ENCODE results near the gene MCM9. TPM values are rescaled to one million over a fixed set of nuclear protein-coding genes. Genes with fewer than 3 reads are reported as not detected.

MCM9 gene
- polyA plus RNA-seq, 2 of the 4 experiments (the other 2 are of a cell fraction): 5.1 to 5.4 TPM

DNA sequence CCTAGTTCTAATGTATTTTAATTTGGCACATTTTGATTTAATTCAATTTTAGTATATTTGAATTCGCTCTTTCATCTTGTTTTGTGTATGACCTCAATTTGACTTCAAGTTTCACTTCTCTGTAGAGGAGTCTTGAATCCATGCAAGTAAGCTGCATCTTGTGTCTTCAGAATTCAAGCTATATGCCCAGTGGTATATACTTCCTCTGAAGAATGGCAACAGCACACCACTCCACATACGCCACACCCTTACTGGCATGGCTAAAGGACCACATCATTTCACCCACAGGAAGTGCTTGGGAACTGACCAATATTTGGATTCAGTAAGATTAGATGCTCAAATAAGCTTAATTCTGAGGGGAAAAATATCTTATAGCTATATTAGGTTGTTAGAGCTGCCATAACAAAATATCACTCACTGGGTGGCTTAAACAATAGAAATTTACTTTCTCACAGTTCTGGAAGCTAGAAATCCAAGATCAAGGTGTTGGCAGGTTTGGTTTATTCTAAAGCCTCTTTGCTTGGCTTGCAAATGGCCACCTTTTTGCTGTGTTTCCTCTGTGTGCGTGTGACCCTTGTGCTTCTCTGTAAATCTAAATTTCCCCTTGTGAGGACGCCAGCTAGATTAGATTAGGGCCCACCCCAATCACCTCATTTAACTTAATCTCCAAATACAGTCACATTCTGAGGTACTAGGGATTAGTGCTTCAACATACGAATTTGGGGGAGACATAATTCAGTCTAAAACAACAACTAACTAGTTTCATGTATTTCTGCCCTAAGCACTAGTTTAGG is 43.8 kb downstream of the MCM9 start:
- DNase-seq (ENCODE audit: low read depth in 1 of 2, low spot score in 1 of 2) (no peak), ATAC-seq (no peak), FAIRE-seq (no peak)
- POLR2A ChIA-PET: no interaction called here
- TF ChIP-seq MYC (IDR thresholded peaks at IDR 0.05; ENCODE audit: borderline replicate concordance, low read length) (no peak), NPAS2 (CRISPR knock-in tag; IDR thresholded peaks at IDR 0.05; ENCODE audit: borderline replicate concordance) (no peak), MAFK (IDR thresholded peaks at IDR 0.05; ENCODE audit: partially characterized antibody) (no peak), CBX8 (IDR thresholded peaks at IDR 0.05) (no peak), GATA3 (IDR thresholded peaks at IDR 0.05; ENCODE audit: borderline replicate concordance) (no peak), HEYL (CRISPR knock-in tag; IDR thresholded peaks at IDR 0.05) (no peak), FOSL2 (IDR thresholded peaks at IDR 0.05) (no peak), FOSL2 (CRISPR knock-in tag; IDR thresholded peaks at IDR 0.05) (no peak), JUNB (IDR thresholded peaks at IDR 0.05) (no peak), MAX (IDR thresholded peaks at IDR 0.05) (no peak), SREBF2 (IDR thresholded peaks at IDR 0.05) (no peak), ELK1 (IDR thresholded peaks at IDR 0.05; ENCODE audit: low read depth, low read length) (no peak)
- TF ChIP-seq, protein P1, sequence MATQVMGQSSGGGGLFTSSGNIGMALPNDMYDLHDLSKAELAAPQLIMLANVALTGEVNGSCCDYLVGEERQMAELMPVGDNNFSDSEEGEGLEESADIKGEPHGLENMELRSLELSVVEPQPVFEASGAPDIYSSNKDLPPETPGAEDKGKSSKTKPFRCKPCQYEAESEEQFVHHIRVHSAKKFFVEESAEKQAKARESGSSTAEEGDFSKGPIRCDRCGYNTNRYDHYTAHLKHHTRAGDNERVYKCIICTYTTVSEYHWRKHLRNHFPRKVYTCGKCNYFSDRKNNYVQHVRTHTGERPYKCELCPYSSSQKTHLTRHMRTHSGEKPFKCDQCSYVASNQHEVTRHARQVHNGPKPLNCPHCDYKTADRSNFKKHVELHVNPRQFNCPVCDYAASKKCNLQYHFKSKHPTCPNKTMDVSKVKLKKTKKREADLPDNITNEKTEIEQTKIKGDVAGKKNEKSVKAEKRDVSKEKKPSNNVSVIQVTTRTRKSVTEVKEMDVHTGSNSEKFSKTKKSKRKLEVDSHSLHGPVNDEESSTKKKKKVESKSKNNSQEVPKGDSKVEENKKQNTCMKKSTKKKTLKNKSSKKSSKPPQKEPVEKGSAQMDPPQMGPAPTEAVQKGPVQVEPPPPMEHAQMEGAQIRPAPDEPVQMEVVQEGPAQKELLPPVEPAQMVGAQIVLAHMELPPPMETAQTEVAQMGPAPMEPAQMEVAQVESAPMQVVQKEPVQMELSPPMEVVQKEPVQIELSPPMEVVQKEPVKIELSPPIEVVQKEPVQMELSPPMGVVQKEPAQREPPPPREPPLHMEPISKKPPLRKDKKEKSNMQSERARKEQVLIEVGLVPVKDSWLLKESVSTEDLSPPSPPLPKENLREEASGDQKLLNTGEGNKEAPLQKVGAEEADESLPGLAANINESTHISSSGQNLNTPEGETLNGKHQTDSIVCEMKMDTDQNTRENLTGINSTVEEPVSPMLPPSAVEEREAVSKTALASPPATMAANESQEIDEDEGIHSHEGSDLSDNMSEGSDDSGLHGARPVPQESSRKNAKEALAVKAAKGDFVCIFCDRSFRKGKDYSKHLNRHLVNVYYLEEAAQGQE (IDR thresholded peaks at IDR 0.05): no peak
- WGBS (ENCODE audit: missing lambda C conversion rate): 93% methylated on average over 5 of the region's 5 CpGs
- Histone ChIP-seq H3K4me3 (no peak overlapping the region), H3K9me3 (no peaks in the 10 kb centered on the region), H3K4me2 (no peak overlapping the region), H3K27ac (no peak overlapping the region), H3K4me1 (peaks cover 5% of the 10 kb centered on the region; the same call in 1 of the 3 replicates)
- CTCF ChIA-PET: no interaction called here

DNA sequence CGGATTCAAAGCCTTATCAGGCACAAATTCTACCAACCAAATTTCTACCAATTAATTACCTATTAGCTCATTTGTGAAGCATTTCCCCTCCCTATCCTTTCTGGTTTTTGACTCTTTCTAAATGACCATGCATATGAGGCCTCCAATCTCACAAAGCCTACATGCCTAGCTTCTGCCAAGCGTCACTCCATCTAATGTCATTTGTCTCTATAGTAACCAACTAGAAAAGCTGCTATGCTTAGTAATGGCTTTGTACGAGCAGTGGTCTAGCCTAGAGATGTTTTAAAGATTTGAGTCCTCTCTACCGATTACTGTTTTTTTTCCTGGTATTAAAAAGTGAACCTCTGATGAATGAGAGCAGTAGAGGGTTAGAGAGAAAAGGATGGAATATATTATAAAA is 45.8 kb downstream of the MCM9 start:
- Histone ChIP-seq H3K9me3 (no peaks in the 10 kb centered on the region), H3K4me2 (no peak overlapping the region), H3K4me3 (no peak overlapping the region), H3K4me1 (0 out of 3 replicates have a peak, but pooled peaks cover 3% of the 10 kb centered on the region), H3K27ac (no peak overlapping the region)
- TF ChIP-seq RARB (CRISPR knock-in tag; IDR thresholded peaks at IDR 0.05) (no peak), MYC (IDR thresholded peaks at IDR 0.05; ENCODE audit: borderline replicate concordance, low read length) (no peak), EP300 (IDR thresholded peaks at IDR 0.05) (no peak), RNF2 (IDR thresholded peaks at IDR 0.05; ENCODE audit: borderline replicate concordance, low read depth) (no peak), ZNF302 (CRISPR knock-in tag; IDR thresholded peaks at IDR 0.05) (no peak), MAFK (IDR thresholded peaks at IDR 0.05; ENCODE audit: partially characterized antibody) (no peak), RFX5 (IDR thresholded peaks at IDR 0.05) (no peak), JUN (IDR thresholded peaks at IDR 0.05) (no peak), ZSCAN20 (CRISPR knock-in tag; IDR thresholded peaks at IDR 0.05) (no peak), KDM5A (IDR thresholded peaks at IDR 0.05) (no peak), GATA3 (IDR thresholded peaks at IDR 0.05; ENCODE audit: borderline replicate concordance) (no peak), FOSL2 (IDR thresholded peaks at IDR 0.05) (no peak), FOSL2 (CRISPR knock-in tag; IDR thresholded peaks at IDR 0.05) (no peak), CBX8 (IDR thresholded peaks at IDR 0.05) (no peak), KDM1A (IDR thresholded peaks at IDR 0.05; ENCODE audit: low read depth) (no peak), CBX2 (IDR thresholded peaks at IDR 0.05; ENCODE audit: borderline replicate concordance, low read depth) (no peak), FOSB (CRISPR knock-in tag; IDR thresholded peaks at IDR 0.05) (no peak), ZFP36 (IDR thresholded peaks at IDR 0.05; ENCODE audit: borderline replicate concordance, partially characterized antibody) (no peak), NPAS2 (CRISPR knock-in tag; IDR thresholded peaks at IDR 0.05; ENCODE audit: borderline replicate concordance) (no peak), CEBPB (IDR thresholded peaks at IDR 0.05) (no peak), ATOH8 (CRISPR knock-in tag; IDR thresholded peaks at IDR 0.05; ENCODE audit: low read depth) (no peak)
- no peak for DNase-seq (ENCODE audit: low read depth in 1 of 2, low spot score in 1 of 2)
- FAIRE-seq: no peak
- no peak for ATAC-seq
- POLR2A ChIA-PET: no interaction called here
- CTCF ChIA-PET: no interaction called here
- 96% methylated on average over 4 of the region's 4 CpGs for WGBS (ENCODE audit: missing lambda C conversion rate)

Data from A549 (cell line).